Thyroid gland (tissue), 4 donors: Measurements from ENCODE around the gene TNFSF11. TPM values are rescaled to one million over a fixed set of nuclear protein-coding genes. Genes with fewer than 3 reads are reported as not detected.

ENCODE experiments used
- DNase-seq, 2 donors: peaks; one replicate each; pipeline ENCODE4 v3.0.0-alpha.2; 2019
- H3K27ac ChIP-seq, 3 donors: fragments of 200-600 bp; sonication (generic); 1 replicate in 2 of 3; 2 replicates in 1 of 3; pipeline ENCODE4 v1.5.1; 2016 to 2019; ENCODE audit warnings: mild to moderate bottlenecking in 1 of 3, moderate library complexity in 1 of 3
- H3K27me3 ChIP-seq: fragments of 200-600 bp; sonication (generic); one replicate; pipeline ENCODE4 v1.5.1; 2019
- H3K36me3 ChIP-seq, 2 donors: fragments of 200-600 bp; sonication (generic); one replicate each; pipeline ENCODE4 v1.5.1; 2016 to 2019
- H3K4me1 ChIP-seq, 2 donors: fragments of 200-600 bp; sonication (generic); one replicate each; pipeline ENCODE4 v1.5.1; 2017 to 2019
- H3K4me3 ChIP-seq, 3 donors: fragments of 200-600 bp; sonication (generic); replicated peaks in 1 of 3; 1 replicate in 2 of 3; 2 replicates in 1 of 3; pipeline ENCODE4 v1.5.1; 2016; ENCODE audit warnings: mild to moderate bottlenecking in 1 of 3
- H3K9me3 ChIP-seq: fragments of 200-600 bp; sonication (generic); one replicate; pipeline ENCODE4 v1.5.1; 2017
- POLR2A ChIP-seq, 2 donors: fragments of 450-650 bp; IDR thresholded peaks; one replicate each; pipeline ENCODE4 v1.6.1; 2017; ENCODE audit warnings: antibody characterized with exemption in 2 of 2, mild to moderate bottlenecking in 2 of 2, moderate library complexity in 1 of 2
- WGBS, 2 donors: methylation state at CpG; one replicate each; pipeline ENCODE4 v1.1.5; 2017; 5-methylcytosine and 5-hydroxymethylcytosine counted together
- intact Hi-C: fragments of 100-400 bp; cut with DNase I; formaldehyde crosslinking; loops from one replicate; pipeline ENCODE4 v1.15.1; 2023
- total RNA-seq, 4 donors: library from RNA; depleted of rRNA; stranded (reverse); fragments of >200 nt; gene quantifications; one replicate each; pipeline ENCODE4 v1.2.3, GENCODE V29; 2016
- TF ChIP-seq, protein P1 (sequence below), 6 experiments: fragments of 200-600 bp in 3 of 6; fragments of 450-650 bp in 3 of 6; sonication (generic) in 3 of 6; IDR thresholded peaks; one replicate each; pipeline ENCODE4 v1.5.1; 2016 to 2019; ENCODE audit warnings: antibody characterized with exemption in 6 of 6, mild to moderate bottlenecking in 2 of 6, inconsistent platforms in 1 of 6, moderate library complexity in 1 of 6

Gene TNFSF11
- total RNA-seq, 4 donors from 2014 or later, result not detected

DNA sequence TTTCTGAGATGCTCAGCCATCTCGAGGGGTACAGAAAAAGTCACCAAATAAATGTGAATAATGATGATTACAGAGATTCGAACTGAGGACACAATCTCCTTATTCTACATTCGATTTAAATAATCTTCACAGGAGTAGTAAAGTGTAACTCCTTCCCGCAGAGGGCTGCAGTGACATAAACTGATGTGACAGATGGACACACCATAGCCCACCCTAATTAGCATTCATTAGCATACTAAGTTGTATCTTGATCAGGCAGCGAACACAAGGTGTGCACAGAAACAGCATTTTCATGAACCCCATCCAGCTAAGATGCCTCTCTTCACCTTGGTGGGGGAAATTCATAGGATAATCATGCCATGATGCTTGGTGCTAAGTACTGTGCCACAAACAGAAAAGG lies 83.0 kb downstream of the TNFSF11 start:
- no peak overlapping the region for H3K4me3 ChIP-seq
- no peaks in the 10 kb centered on the region for H3K9me3 ChIP-seq
- TF ChIP-seq POLR2A (IDR thresholded peaks at IDR 0.05), result no peak
- TF ChIP-seq, protein P1, sequence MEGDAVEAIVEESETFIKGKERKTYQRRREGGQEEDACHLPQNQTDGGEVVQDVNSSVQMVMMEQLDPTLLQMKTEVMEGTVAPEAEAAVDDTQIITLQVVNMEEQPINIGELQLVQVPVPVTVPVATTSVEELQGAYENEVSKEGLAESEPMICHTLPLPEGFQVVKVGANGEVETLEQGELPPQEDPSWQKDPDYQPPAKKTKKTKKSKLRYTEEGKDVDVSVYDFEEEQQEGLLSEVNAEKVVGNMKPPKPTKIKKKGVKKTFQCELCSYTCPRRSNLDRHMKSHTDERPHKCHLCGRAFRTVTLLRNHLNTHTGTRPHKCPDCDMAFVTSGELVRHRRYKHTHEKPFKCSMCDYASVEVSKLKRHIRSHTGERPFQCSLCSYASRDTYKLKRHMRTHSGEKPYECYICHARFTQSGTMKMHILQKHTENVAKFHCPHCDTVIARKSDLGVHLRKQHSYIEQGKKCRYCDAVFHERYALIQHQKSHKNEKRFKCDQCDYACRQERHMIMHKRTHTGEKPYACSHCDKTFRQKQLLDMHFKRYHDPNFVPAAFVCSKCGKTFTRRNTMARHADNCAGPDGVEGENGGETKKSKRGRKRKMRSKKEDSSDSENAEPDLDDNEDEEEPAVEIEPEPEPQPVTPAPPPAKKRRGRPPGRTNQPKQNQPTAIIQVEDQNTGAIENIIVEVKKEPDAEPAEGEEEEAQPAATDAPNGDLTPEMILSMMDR (IDR thresholded peaks at IDR 0.05), result no peak
- H3K27me3 ChIP-seq, result no peaks in the 10 kb centered on the region
- DNase-seq, result no peak
- WGBS, 2 donors, result 85 to 94% methylated on average over 5 of the region's 5 CpGs
- intact Hi-C loops, result no loop called here
- no peak overlapping the region for H3K27ac ChIP-seq
- no peaks in the 10 kb centered on the region for H3K36me3 ChIP-seq
- no peaks in the 10 kb centered on the region for H3K4me1 ChIP-seq

Other genes starting within 250 kb of the TNFSF11 start
- gene FAM216B, start 207.4 kb downstream of the TNFSF11 start, total RNA-seq, result not detected